BLaER1 treated with 17β-estradiol and CSF1 and Interleukin-3, amounts not matched to agents 10 nM and 100 nM (cell line): Measurements from ENCODE around the gene AGR2.
A peak's percentile ranks its signal among the peaks of the same experiment; 100 is the strongest.
"Not testable (repeated sequence)": the region's sequence is repeated elsewhere in the genome, so short reads cannot be mapped to it uniquely, and the experiment has no call there.

Source experiments
- H3K27ac ChIP-seq, 11 experiments: shearing (Covaris generic); formaldehyde crosslinking; 2 replicates each; pipeline ENCODE4 v1.8.1; 2022
- H3K27me3 ChIP-seq, 11 experiments: shearing (Covaris generic); formaldehyde crosslinking; 2 replicates each; pipeline ENCODE4 v1.8.1; 2022
- H3K36me3 ChIP-seq, 11 experiments: shearing (Covaris generic); formaldehyde crosslinking; 2 replicates each; pipeline ENCODE4 v1.8.1; 2022
- H3K4me1 ChIP-seq, 10 experiments: shearing (Covaris generic); formaldehyde crosslinking; 2 replicates each; pipeline ENCODE4 v1.8.1; 2022
- H3K4me2 ChIP-seq, 11 experiments: shearing (Covaris generic); formaldehyde crosslinking; 2 replicates each; pipeline ENCODE4 v1.8.1; 2022
- H3K4me3 ChIP-seq, 10 experiments: shearing (Covaris generic); formaldehyde crosslinking; 2 replicates each; pipeline ENCODE4 v1.8.1; 2022
- H3K9ac ChIP-seq, 11 experiments: shearing (Covaris generic); formaldehyde crosslinking; 2 replicates each; pipeline ENCODE4 v1.8.1; 2022
- H3K9me3 ChIP-seq, 11 experiments: shearing (Covaris generic); formaldehyde crosslinking; replicated peaks in 1 of 11; 2 replicates each; pipeline ENCODE4 v1.8.1; 2022
- H4K20me1 ChIP-seq, 11 experiments: shearing (Covaris generic); formaldehyde crosslinking; 2 replicates each; pipeline ENCODE4 v1.8.1; 2022
- Cebpa-rat ChIP-seq, 11 experiments: shearing (Covaris generic); IDR thresholded peaks; 2 replicates each; pipeline ENCODE4 v1.8.1; 2022

Gene AGR2

GRCh38 chr7:16804674-16805439, at the start of gene AGR2:
Gene AGR2 (minus strand): TSS chr7:16804999. CDS start chr7:16801796, 3,203 bp downstream.
- Histone ChIP-seq H3K27me3 (no peaks in the 10 kb centered on the region), H3K4me1 (no peaks in the 10 kb centered on the region), H3K9ac (no peak within 1 kb of the TSS), H3K36me3 (no peaks in the 10 kb centered on the region), H4K20me1 (no peaks in the 10 kb centered on the region), H3K4me3 (no peak within 1 kb of the TSS), H3K4me2 (no peak within 1 kb of the TSS), H3K9me3 (no peaks in the 10 kb centered on the region), H3K27ac (no peak within 1 kb of the TSS)
- no peak for TF ChIP-seq Cebpa-rat (IDR thresholded peaks at IDR 0.05)

GRCh38 chr7:16853189-16853588, 48.4 kb upstream of the AGR2 start:
- not testable (repeated sequence) for H3K4me3 ChIP-seq, H3K9me3 ChIP-seq, H4K20me1 ChIP-seq, H3K27me3 ChIP-seq, H3K9ac ChIP-seq, H3K4me2 ChIP-seq, H3K36me3 ChIP-seq, H3K27ac ChIP-seq
- H3K4me1 ChIP-seq: peaks cover 21 to 31% (median 28%) of the 10 kb centered on the region in 10 experiments

- H4K20me1 ChIP-seq: peaks cover 0 to 6% (median 0%) of the 10 kb centered on the region in 11 experiments; a peak in 1 of 22 replicates
- H3K4me3 ChIP-seq: no peak overlapping the region; a peak in 1 of 20 replicates
These were observed 47.0 kb upstream of the AGR2 start for GRCh38 chr7:16851829-16852228.

GRCh38 chr7:16850614-16851466, 46.0 kb upstream of the AGR2 start:
- Histone ChIP-seq H3K4me1 (peaks cover 21 to 31% (median 28%) of the 10 kb centered on the region in 10 experiments), H3K9ac (peak overlapping the region in 10 of 11 experiments; percentile 9 to 69 (median 49); a peak in 15 of 22 replicates), H3K27me3 (peaks cover 0 to 8% (median 0%) of the 10 kb centered on the region in 11 experiments; a peak in 4 of 22 replicates), H3K4me2 (peak overlapping the region; percentile 68 to 99 (median 90)), H3K9me3 (no peaks in the 10 kb centered on the region), H3K4me3 (peak overlapping the region in 9 of 10 experiments; percentile 32 to 66 (median 49); a peak in 17 of 20 replicates), H3K27ac (peak overlapping the region in 8 of 11 experiments; percentile 3 to 60 (median 45); a peak in 10 of 22 replicates), H4K20me1 (peaks cover 0 to 6% (median 0%) of the 10 kb centered on the region in 11 experiments; a peak in 1 of 22 replicates), H3K36me3 (no peaks in the 10 kb centered on the region)
- TF ChIP-seq Cebpa-rat (IDR thresholded peaks at IDR 0.05): no peak

More at GRCh38 chr7:16851829-16852228, 47.0 kb upstream of the AGR2 start:
- TF ChIP-seq Cebpa-rat (IDR thresholded peaks at IDR 0.05): no peak
- H3K36me3 ChIP-seq: no peaks in the 10 kb centered on the region
- no peaks in the 10 kb centered on the region for H3K9me3 ChIP-seq
- peak overlapping the region in 1 of 11 experiments; percentile 45; a peak in 4 of 22 replicates for H3K27ac ChIP-seq
- peak overlapping the region; percentile 67 to 99 (median 87) for H3K4me2 ChIP-seq
- H3K27me3 ChIP-seq: peaks cover 0 to 8% (median 0%) of the 10 kb centered on the region in 11 experiments; a peak in 4 of 22 replicates
- H3K9ac ChIP-seq: no peak overlapping the region
- H3K4me1 ChIP-seq: peaks cover 21 to 31% (median 28%) of the 10 kb centered on the region in 10 experiments

DNA sequence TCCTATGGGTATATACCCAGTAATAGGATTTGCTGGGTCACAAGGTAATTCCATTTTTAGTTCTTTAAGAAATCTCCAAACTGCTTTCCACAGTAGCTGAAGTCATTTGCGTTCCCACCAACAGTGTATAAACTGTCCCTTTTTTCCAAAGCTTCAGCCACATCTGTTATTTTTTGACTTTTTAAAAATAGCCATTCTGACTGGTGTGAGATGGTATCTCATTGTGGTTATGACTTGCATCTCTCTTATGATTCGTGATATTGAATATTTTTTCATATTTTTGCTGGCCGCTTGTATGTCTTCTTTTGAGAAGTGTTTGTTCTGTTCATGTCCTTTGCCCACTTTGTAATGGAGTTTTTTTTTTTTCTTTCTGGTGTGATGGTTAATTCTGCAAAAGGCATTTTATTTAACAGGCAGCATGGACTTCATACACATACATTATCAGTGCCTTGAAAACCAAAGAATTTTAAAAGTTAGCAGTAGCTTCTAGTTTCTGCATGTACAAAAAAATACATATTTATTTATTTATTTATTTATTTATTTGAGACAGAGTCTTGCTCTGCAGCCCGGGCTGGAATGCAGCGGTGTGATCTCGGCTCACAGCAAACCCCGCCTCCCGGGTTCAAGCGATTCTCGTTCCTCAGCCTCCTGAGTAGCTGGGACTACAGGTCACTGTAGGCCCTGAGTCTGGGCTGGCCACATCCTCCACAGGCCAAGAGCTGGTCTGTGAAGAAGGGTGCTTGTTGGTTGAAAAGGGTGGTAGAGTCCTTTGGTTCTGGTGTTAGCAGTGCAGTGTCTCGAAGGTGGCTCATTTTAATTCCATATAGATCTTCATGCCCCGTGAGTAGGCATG, 44.7 kb upstream of the AGR2 start:
- Histone ChIP-seq H3K9ac (no peak overlapping the region), H3K27ac (no peak overlapping the region), H3K27me3 (peaks cover 0 to 8% (median 0%) of the 10 kb centered on the region in 11 experiments; a peak in 4 of 22 replicates), H3K9me3 (no peaks in the 10 kb centered on the region), H3K4me2 (peak overlapping the region in 7 of 11 experiments; percentile 18 to 99 (median 36); a peak in 10 of 22 replicates), H3K4me1 (peaks cover 21 to 31% (median 28%) of the 10 kb centered on the region in 10 experiments), H3K4me3 (no peak overlapping the region), H3K36me3 (no peaks in the 10 kb centered on the region), H4K20me1 (peaks cover 0 to 6% (median 0%) of the 10 kb centered on the region in 11 experiments; a peak in 1 of 22 replicates)
- TF ChIP-seq Cebpa-rat (IDR thresholded peaks at IDR 0.05): no peak

DNA sequence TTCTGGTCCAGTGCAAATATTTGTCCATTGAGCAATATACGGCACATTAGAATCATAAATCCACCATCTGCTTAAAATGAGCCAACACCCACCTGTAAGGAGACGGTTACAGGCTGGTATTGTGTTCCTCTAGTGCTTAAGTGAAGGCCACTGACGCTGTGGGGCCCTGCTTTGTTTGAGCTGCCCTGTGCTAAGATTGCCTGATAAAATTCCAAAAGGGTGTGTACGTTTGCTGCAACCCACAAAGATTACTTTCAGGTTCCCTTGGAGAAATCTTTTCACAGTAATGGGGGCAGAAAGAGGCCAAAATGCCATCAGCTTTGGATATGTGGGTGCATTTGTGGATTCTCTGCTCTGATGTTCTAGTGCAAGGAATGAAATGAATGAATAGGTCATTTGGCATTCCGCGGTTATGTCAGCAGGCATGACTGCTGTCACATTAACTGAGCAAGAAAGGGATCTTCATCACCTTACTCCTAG, 42.6 kb upstream of the AGR2 start:
- no peak overlapping the region for H3K4me2 ChIP-seq
- peaks cover 20 to 28% (median 25%) of the 10 kb centered on the region in 10 experiments for H3K4me1 ChIP-seq
- H3K4me3 ChIP-seq: no peak overlapping the region
- TF ChIP-seq Cebpa-rat (IDR thresholded peaks at IDR 0.05): no peak
- H3K27me3 ChIP-seq: peaks cover 0 to 8% (median 0%) of the 10 kb centered on the region in 11 experiments; a peak in 4 of 22 replicates
- no peaks in the 10 kb centered on the region for H3K36me3 ChIP-seq
- H3K9me3 ChIP-seq: no peaks in the 10 kb centered on the region
- no peak overlapping the region for H3K9ac ChIP-seq
- no peak overlapping the region for H3K27ac ChIP-seq
- H4K20me1 ChIP-seq: peaks cover 0 to 6% (median 0%) of the 10 kb centered on the region in 11 experiments; a peak in 1 of 22 replicates

DNA sequence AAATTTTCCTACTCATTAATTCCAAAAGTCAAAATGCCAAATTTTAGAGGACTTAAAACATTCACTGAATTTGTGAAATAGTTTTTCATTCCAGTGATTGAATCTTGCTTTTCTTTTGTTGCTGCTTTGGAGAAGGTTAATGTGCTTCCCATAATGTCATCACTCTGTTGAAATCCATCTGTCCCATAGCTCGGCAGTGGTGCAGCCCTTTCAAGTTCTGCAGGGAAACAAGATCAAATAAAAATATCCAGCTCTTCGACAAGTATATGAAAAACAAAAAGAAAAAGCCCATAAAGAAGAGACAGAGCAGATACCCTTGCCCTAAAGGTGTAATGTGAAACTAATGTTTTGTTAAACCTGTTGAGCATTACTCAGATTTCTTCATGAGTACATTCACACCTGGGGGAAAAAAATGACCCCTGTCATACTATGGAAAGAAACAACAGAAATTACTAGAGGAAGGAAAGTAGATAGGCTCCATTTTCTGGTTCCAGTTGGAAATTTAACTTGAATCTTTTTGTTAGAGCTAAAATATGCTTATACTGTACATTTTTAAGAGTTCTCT, 41.9 kb upstream of the AGR2 start:
- no peak for TF ChIP-seq Cebpa-rat (IDR thresholded peaks at IDR 0.05)
- no peak overlapping the region for H3K4me3 ChIP-seq
- H3K9me3 ChIP-seq: no peaks in the 10 kb centered on the region
- H3K9ac ChIP-seq: no peak overlapping the region
- no peak overlapping the region for H3K4me2 ChIP-seq
- no peak overlapping the region for H3K27ac ChIP-seq
- H4K20me1 ChIP-seq: peaks cover 0 to 6% (median 0%) of the 10 kb centered on the region in 11 experiments; a peak in 1 of 22 replicates
- H3K4me1 ChIP-seq: peaks cover 13 to 21% (median 17%) of the 10 kb centered on the region in 10 experiments
- H3K36me3 ChIP-seq: no peaks in the 10 kb centered on the region
- H3K27me3 ChIP-seq: peaks cover 0 to 8% (median 0%) of the 10 kb centered on the region in 11 experiments; a peak in 4 of 22 replicates

- Histone ChIP-seq H4K20me1 (peaks cover 0 to 6% (median 0%) of the 10 kb centered on the region in 11 experiments; a peak in 1 of 22 replicates), H3K4me2 (no peak overlapping the region), H3K4me1 (peaks cover 5 to 12% (median 9%) of the 10 kb centered on the region in 10 experiments; a peak in 17 of 20 replicates), H3K4me3 (no peak overlapping the region), H3K27me3 (peaks cover 0 to 4% (median 0%) of the 10 kb centered on the region in 11 experiments; a peak in 4 of 22 replicates), H3K9ac (no peak overlapping the region), H3K9me3 (no peaks in the 10 kb centered on the region), H3K36me3 (no peaks in the 10 kb centered on the region), H3K27ac (no peak overlapping the region)
- no peak for TF ChIP-seq Cebpa-rat (IDR thresholded peaks at IDR 0.05)
These were observed 40.9 kb upstream of the AGR2 start for GRCh38 chr7:16845746-16846145.
